NCI-H510A treated with DMSO at 0.1 percent for 48 hours (cell line): ENCODE data around the gene RDX.
"Not testable (repeated sequence)": the region's sequence is repeated elsewhere in the genome, so short reads cannot be mapped to it uniquely, and the experiment has no call there.

ENCODE experiments used
- DNase-seq: peaks from one replicate; lab custom pipeline; 2025; lab: John Stamatoyannopoulos, UW

Gene RDX

GRCh38 chr11:110272919-110273318 is 23.5 kb downstream of the RDX start:
- DNase-seq, result no peak

GRCh38 chr11:110269996-110270395 is 26.4 kb downstream of the RDX start:
- no peak for DNase-seq

- DNase-seq, result no peak
Measured at GRCh38 chr11:110268441-110268840, 28.0 kb downstream of the RDX start.

- no peak for DNase-seq
Measured at GRCh38 chr11:110262072-110262403, 34.4 kb downstream of the RDX start.

- no peak for DNase-seq
Measured at GRCh38 chr11:110261195-110262071, 35.0 kb downstream of the RDX start.

- no peak for DNase-seq
Measured at GRCh38 chr11:110253525-110253924, 42.9 kb downstream of the RDX start.

GRCh38 chr11:110251836-110252235 is 44.6 kb downstream of the RDX start:
- DNase-seq, result no peak

GRCh38 chr11:110250168-110250567 is 46.2 kb downstream of the RDX start:
- no peak for DNase-seq

- no peak for DNase-seq
Measured at GRCh38 chr11:110249766-110250165, 46.6 kb downstream of the RDX start.

- no peak for DNase-seq
Measured at GRCh38 chr11:110249066-110249465, 47.3 kb downstream of the RDX start.

GRCh38 chr11:110243791-110244190 is 52.6 kb downstream of the RDX start:
- DNase-seq, result no peak

- DNase-seq, result no peak
Measured at GRCh38 chr11:110242746-110243145, 53.7 kb downstream of the RDX start.

GRCh38 chr11:110242188-110242587 is 54.2 kb downstream of the RDX start:
- no peak for DNase-seq

GRCh38 chr11:110235966-110236365 is 60.4 kb downstream of the RDX start:
- no peak for DNase-seq

- no peak for DNase-seq
Measured at GRCh38 chr11:110230377-110230776, 66.0 kb downstream of the RDX start.

- DNase-seq, result no peak
Measured at GRCh38 chr11:110219006-110219785, 77.2 kb downstream of the RDX start.

GRCh38 chr11:110217936-110218335 is 78.5 kb downstream of the RDX start:
- DNase-seq, result no peak

- DNase-seq, result no peak
Measured at GRCh38 chr11:110217223-110217877, 79.1 kb downstream of the RDX start.

- DNase-seq, result not testable (repeated sequence)
Measured at GRCh38 chr11:110209313-110209694, 87.1 kb downstream of the RDX start.

- DNase-seq, result peak; percentile 13
Measured at GRCh38 chr11:110208678-110209312, 87.6 kb downstream of the RDX start.

GRCh38 chr11:110207123-110207522 is 89.3 kb downstream of the RDX start:
- DNase-seq, result no peak

- no peak for DNase-seq
Measured at GRCh38 chr11:110200836-110201235, 95.6 kb downstream of the RDX start.
